B cell (primary cell): ENCODE results near the gene CEP350.

Experiments
- EZH2 ChIP-seq: IDR thresholded peaks from 2 replicates; pipeline ENCODE4 v1.6.1; 2012; ENCODE audit warnings: borderline replicate concordance, low read depth, mild to moderate bottlenecking, moderate library complexity, low read length; ENCODE audit not compliant: insufficient read depth, poor library complexity, severe bottlenecking
- TF ChIP-seq, protein P1 (sequence below): fragments of 200-600 bp; IDR thresholded peaks from one replicate; pipeline ENCODE4 v1.8.0; 2022; ENCODE audit warnings: antibody characterized with exemption, mild to moderate bottlenecking

GRCh38 chr1:180097326-180097605 lies 142.7 kb downstream of the CEP350 start:
- TF ChIP-seq, protein P1, sequence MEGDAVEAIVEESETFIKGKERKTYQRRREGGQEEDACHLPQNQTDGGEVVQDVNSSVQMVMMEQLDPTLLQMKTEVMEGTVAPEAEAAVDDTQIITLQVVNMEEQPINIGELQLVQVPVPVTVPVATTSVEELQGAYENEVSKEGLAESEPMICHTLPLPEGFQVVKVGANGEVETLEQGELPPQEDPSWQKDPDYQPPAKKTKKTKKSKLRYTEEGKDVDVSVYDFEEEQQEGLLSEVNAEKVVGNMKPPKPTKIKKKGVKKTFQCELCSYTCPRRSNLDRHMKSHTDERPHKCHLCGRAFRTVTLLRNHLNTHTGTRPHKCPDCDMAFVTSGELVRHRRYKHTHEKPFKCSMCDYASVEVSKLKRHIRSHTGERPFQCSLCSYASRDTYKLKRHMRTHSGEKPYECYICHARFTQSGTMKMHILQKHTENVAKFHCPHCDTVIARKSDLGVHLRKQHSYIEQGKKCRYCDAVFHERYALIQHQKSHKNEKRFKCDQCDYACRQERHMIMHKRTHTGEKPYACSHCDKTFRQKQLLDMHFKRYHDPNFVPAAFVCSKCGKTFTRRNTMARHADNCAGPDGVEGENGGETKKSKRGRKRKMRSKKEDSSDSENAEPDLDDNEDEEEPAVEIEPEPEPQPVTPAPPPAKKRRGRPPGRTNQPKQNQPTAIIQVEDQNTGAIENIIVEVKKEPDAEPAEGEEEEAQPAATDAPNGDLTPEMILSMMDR = no peak
- TF ChIP-seq EZH2 = no peak
